Renal cortical epithelial cell (primary cell): ENCODE data around the gene KIF4A. TPM values are rescaled to one million over a fixed set of nuclear protein-coding genes. Genes with fewer than 3 reads are reported as not detected.
"Not testable (repeated sequence)": the region's sequence is repeated elsewhere in the genome, so short reads cannot be mapped to it uniquely, and the experiment has no call there.

ENCODE experiments used
- DNase-seq: peaks from one replicate; pipeline ENCODE4 v3.0.0-alpha.2; 2011; ENCODE audit warnings: low read depth
- total RNA-seq: library from RNA; depleted of rRNA; stranded (reverse); fragments of >200 nt; gene quantifications from 2 replicates; pipeline ENCODE4 v1.2.3, GENCODE V29; 2014

KIF4A gene
- total RNA-seq, 1 donor from 2014 or later, result 0.80 TPM

DNA sequence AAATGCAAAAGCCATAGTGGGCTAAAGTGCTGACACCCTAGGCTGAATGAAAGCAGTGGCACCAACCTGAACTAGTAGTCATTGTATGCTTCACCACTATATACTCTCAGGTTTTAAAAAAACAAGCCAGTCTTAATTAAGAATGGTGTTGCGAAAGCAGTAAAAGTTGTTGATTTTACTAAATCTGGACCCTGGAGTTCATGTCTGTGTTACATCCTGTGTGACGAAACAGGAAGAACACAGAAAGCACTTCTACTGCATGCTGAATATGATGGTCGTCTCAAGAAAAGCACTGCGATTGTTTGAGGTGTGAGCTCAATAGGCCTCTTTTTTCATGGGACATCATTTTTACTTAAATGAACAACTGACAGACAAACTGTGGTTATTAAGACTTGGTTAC, 109.0 kb downstream of the KIF4A start:
- DNase-seq, result peak; percentile 82

GRCh38 chrX:70400181-70400580, 110.3 kb downstream of the KIF4A start:
- not testable (repeated sequence) for DNase-seq

- DNase-seq, result no peak
Measured at GRCh38 chrX:70402721-70403120, 112.8 kb downstream of the KIF4A start.

GRCh38 chrX:70405003-70405402, 115.1 kb downstream of the KIF4A start:
- DNase-seq, result no peak

GRCh38 chrX:70410921-70411320, 121.0 kb downstream of the KIF4A start:
- DNase-seq, result no peak

DNA sequence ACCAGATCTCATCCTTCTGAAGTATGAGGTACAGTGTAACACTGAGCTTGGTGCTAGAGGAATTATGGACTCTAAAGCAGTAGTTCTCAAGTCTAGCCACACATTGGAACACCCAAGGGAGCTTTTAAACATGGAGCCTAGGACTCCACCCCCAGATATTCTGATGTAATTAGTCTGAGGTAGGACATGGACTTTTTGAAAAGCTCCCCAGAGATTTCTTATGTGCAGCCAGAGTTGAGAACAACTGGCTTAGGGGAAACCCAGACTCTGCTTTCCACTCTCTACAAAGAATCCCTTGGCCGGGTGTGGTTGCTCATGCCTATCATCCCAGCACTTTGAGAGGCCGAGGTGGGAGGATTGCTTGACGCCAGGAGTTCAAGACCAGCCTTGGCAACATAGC, 121.6 kb downstream of the KIF4A start:
- DNase-seq, result no peak

GRCh38 chrX:70421618-70422017, 131.7 kb downstream of the KIF4A start:
- DNase-seq, result no peak

- DNase-seq, result peak; percentile 44
Measured at GRCh38 chrX:70422851-70423341, 133.0 kb downstream of the KIF4A start, which contains the start of gene GDPD2. Gene GDPD2, plus strand, starts transcription at chrX:70423314. Its CDS starts 1,671 bp downstream, at chrX:70424985.

DNA sequence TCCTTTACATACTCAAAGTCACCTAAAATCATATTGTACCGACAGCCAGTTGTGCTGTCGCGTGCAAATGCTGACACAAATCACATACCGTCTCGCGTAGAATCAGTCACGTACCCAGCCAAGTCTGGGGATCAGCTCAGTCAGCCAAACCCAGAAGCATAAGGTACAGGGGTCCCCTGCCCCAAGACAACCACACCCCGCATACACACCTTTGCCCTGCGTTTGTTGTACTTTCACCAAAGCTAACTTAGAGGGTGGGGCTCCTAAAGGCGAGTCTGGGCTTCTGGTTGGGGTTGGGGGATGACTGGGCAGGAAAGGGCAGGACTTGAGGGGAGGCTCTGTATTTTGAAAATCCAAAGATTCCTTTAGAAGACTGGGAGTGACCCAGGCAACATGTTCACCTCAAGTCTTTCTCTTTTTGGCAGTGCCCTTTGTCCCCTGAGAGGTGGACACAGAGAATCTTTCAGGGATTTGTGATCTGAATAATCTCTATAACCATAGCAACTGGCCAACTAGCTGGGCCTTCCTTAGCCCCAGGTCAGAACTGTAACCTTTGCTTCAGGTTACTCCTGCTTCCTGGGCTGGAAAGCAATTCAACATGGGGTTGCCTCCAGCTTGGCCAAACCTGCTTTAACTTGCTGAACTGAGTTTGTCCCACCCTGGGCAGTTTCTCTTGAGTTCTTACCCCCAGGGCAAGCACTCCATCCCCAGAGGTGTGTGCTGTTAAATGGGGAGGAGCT, 134.2 kb downstream of the KIF4A start:
- no peak for DNase-seq

DNA sequence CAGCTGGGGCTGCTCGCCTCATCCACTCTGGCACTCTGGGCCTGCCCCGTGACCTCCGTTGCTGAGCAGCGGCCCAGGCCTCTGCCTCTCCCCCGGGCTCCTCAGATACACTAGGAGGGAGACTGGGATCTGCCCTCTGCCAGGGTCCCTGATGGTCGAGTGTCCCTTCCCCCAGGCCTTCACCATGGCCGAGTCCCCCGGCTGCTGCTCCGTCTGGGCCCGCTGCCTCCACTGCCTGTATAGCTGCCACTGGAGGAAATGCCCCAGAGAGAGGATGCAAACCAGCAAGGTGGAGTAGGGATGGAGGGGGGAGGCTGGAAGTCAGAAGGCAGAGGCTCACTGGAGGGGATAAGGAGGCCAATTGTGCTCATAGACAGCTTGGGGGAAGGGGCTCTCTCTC, 134.9 kb downstream of the KIF4A start:
- DNase-seq, result no peak

GRCh38 chrX:70426286-70427278, 136.7 kb downstream of the KIF4A start:
- no peak for DNase-seq

GRCh38 chrX:70427365-70427764, 137.5 kb downstream of the KIF4A start:
- no peak for DNase-seq

- DNase-seq, result no peak
Measured at GRCh38 chrX:70429759-70430158, 139.9 kb downstream of the KIF4A start.

GRCh38 chrX:70432936-70433847, 143.3 kb downstream of the KIF4A start:
- DNase-seq, result no peak

GRCh38 chrX:70433848-70434351, 144.0 kb downstream of the KIF4A start:
- no peak for DNase-seq

GRCh38 chrX:70434352-70434866, 144.5 kb downstream of the KIF4A start:
- DNase-seq, result peak; percentile 65

GRCh38 chrX:70434914-70435586, 145.1 kb downstream of the KIF4A start:
- no peak for DNase-seq

DNA sequence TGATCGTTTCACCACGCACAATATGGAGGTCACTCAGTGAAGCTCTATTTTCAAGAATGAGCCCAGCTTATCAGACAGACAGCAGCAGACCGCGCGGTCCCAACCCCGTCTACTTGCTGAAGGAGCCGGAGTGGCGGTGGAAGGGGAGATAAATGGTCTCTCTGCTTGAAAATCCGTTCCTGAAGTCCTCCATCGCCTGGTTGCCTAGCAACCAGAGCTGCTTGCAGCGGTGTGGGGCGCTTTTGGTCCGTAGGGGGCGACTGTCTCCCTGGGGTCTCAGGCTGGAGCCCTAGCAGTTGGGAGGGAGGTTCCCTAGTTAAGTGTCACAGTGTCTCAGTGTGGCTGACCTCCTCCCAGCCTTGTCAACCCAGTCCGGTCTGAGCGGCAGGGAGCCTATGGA, 146.4 kb downstream of the KIF4A start:
- DNase-seq, result no peak

DNA sequence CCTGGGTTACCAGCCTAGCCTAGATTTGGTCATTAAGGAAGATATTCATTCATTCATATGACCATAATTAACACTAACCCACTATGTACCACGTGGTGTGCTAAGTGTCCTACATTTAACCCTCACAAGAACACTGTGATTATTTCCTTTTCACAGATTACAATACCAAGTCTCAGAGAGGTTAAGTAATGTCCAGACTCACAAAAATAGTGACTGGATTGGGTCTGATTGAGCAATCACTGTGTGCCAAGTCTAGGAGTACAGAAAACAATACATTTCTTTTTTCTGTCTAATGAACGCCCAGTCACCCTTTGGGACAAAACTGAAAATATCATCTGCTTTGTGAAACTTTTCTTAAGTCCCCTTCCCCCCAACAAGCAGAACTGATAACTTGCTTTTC, 147.1 kb downstream of the KIF4A start:
- DNase-seq, result no peak

GRCh38 chrX:70437921-70438665, 148.2 kb downstream of the KIF4A start:
- DNase-seq, result no peak
